G401 (cell line): Measurements from ENCODE around the gene SLC25A41. TPM values are rescaled to one million over a fixed set of nuclear protein-coding genes. Genes with fewer than 3 reads are reported as not detected.
"Not testable (repeated sequence)": the region's sequence is repeated elsewhere in the genome, so short reads cannot be mapped to it uniquely, and the experiment has no call there.

Source experiments
- DNase-seq: peaks from one replicate; pipeline ENCODE4 v3.0.0-alpha.2; 2015; ENCODE audit warnings: low spot score
- in situ Hi-C: cut with HindIII; loops from 2 replicates; pipeline ENCODE4 v1.10.0; 2016; ENCODE audit warnings: low sequenced_read_pairs, mixed read lengths
- total RNA-seq: library from RNA; depleted of rRNA; stranded (reverse); fragments of >200 nt; shearing (Covaris generic); gene quantifications from 2 replicates; pipeline ENCODE4 v1.2.3, GENCODE V29; 2014

Gene SLC25A41
- total RNA-seq, 1 experiment from 2014 or later, result 1.3 TPM

GRCh38 chr19:6433165-6433564 lies 398 bp downstream of the SLC25A41 start:
- in situ Hi-C loops, result no loop called here
- DNase-seq, result no peak

- no peak for DNase-seq
- in situ Hi-C loops, result no loop called here
Observed at GRCh38 chr19:6431891-6432290, 1.7 kb downstream of the SLC25A41 start.

- DNase-seq, result no peak
- in situ Hi-C loops, result no loop called here
Observed at GRCh38 chr19:6429419-6430221, 3.9 kb downstream of the SLC25A41 start.

- in situ Hi-C loops, DNase-seq: not testable (repeated sequence)
Observed at GRCh38 chr19:6428692-6429418, 4.7 kb downstream of the SLC25A41 start.

- no peak for DNase-seq
- in situ Hi-C loops, result no loop called here
Observed at GRCh38 chr19:6427131-6427530, 6.4 kb downstream of the SLC25A41 start.

GRCh38 chr19:6425732-6426620 lies 7.6 kb downstream of the SLC25A41 start:
- DNase-seq, result no peak
- in situ Hi-C loops, result no loop called here

- peak; percentile 100 for DNase-seq
- in situ Hi-C loops, result no loop called here
Observed at GRCh38 chr19:6424939-6425731, 8.4 kb downstream of the SLC25A41 start.

- in situ Hi-C loops, result no loop called here
- no peak for DNase-seq
Observed at GRCh38 chr19:6424195-6424938, 9.2 kb downstream of the SLC25A41 start, which contains the start of gene KHSRP. Gene KHSRP, minus strand, starts transcription at chr19:6424811. Its CDS starts 110 bp downstream, at chr19:6424701.

- in situ Hi-C loops, result no loop called here
- peak; percentile 33 for DNase-seq
Observed at GRCh38 chr19:6423499-6424194, 9.9 kb downstream of the SLC25A41 start.

GRCh38 chr19:6421075-6422014 lies 12.2 kb downstream of the SLC25A41 start:
- DNase-seq, result no peak
- in situ Hi-C loops, result no loop called here

- no peak for DNase-seq
- in situ Hi-C loops, result no loop called here
Observed at GRCh38 chr19:6418562-6418932, 15.0 kb downstream of the SLC25A41 start.

- in situ Hi-C loops, result no loop called here
- peak; percentile 87 for DNase-seq
Observed at GRCh38 chr19:6417713-6418561, 15.6 kb downstream of the SLC25A41 start.

GRCh38 chr19:6416658-6417405 lies 16.7 kb downstream of the SLC25A41 start:
- DNase-seq, result no peak
- in situ Hi-C loops, result no loop called here

- in situ Hi-C loops, result no loop called here
Observed at GRCh38 chr19:6415591-6416190, 17.9 kb downstream of the SLC25A41 start.

More at GRCh38 chr19:6415591-6416190, 17.9 kb downstream of the SLC25A41 start:
- DNase-seq, result no peak
